Activated CD8-positive, alpha-beta memory T cell treated with anti-CD3 and anti-CD28 coated beads for 1 hour (primary cell): Measurements from ENCODE around the gene FIGNL2.

ENCODE experiments used
- DNase-seq, 2 donors: peaks; one replicate each; pipeline ENCODE4 v3.0.0-alpha.2; 2020; ENCODE audit warnings: low read depth in 1 of 2; ENCODE audit errors: extremely low read depth in 1 of 2

The FIGNL2 gene

GRCh38 chr12:51777973-51778372 lies 70.5 kb downstream of the FIGNL2 start:
- DNase-seq, result no peak

- no peak for DNase-seq
Measured at GRCh38 chr12:51777457-51777856, 71.1 kb downstream of the FIGNL2 start.

GRCh38 chr12:51774933-51775332 lies 73.6 kb downstream of the FIGNL2 start:
- no peak for DNase-seq

- DNase-seq, result no peak
Measured at GRCh38 chr12:51773145-51773869, 75.2 kb downstream of the FIGNL2 start.

- no peak for DNase-seq
Measured at GRCh38 chr12:51771008-51771407, 77.5 kb downstream of the FIGNL2 start.
